ENCODE measurements around the gene TCF7L2.

Gene TCF7L2

GRCh38 chr10:113213035-113213434, 263.0 kb downstream of the TCF7L2 start:
- FAIRE-seq, result no peak
- no peak for DNase-seq (ENCODE audit: insufficient read length, low spot score)

- no peak for DNase-seq (ENCODE audit: insufficient read length, low spot score)
- no peak for FAIRE-seq
Measured at GRCh38 chr10:113214331-113214730, 264.3 kb downstream of the TCF7L2 start.

DNA sequence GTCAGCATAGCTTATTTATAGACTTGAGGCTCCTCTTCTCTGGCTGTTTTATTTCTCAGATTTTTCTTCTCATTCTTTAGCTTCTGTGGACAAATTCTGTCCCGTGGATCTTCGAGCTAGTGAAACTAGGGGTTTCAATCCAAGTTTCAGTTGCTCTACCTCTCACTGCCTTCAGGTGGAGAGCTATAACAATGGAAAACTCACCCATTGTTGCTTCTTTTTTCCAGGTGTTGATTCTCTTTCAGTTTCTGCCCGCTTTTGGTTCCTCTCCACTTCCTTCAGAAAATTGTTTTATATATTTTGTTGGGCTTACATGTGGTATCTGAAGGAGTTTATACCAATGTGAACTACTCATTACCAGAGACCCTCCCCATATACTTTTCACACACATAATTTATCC, 266.1 kb downstream of the TCF7L2 start:
- FAIRE-seq (no peak), DNase-seq (ENCODE audit: insufficient read length, low spot score) (no peak)

Data from HTR-8/SVneo (cell line).